Small intestine (tissue), 4 donors: ENCODE results near the gene PCDHGB2. TPM values are rescaled to one million over a fixed set of nuclear protein-coding genes. Genes with fewer than 3 reads are reported as not detected.

Source experiments
- polyA plus RNA-seq, 4 donors: library from polyadenylated mRNA; stranded (reverse) in 3 of 4; unstranded in 1 of 4; fragments of 200-250 nt in 3 of 4; fragments of 120-200 nt in 1 of 4; gene quantifications; one replicate each; pipeline versions ENCODE4 v1.2.1 to v1.2.3, GENCODE V29; 2013
- donor health status: healthy with polysubstance abuse.
- donor health status: Bipolar disorder and iron deficiency.
- donor health status: healthy.

Gene PCDHGB2
- polyA plus RNA-seq, 4 donors = 0.37 to 0.68 TPM; not detected in 2

Other genes with a start within 250 kb of the PCDHGB2 start
- gene PCDHB4, start 238.2 kb upstream of the PCDHGB2 start, polyA plus RNA-seq = under 1 TPM in 2 of 4 donors, not detected in 2; 0.64 to 0.96 TPM
- gene PCDHB5, start 224.8 kb upstream of the PCDHGB2 start, polyA plus RNA-seq = under 1 TPM in 2 of 4 donors, not detected in 2; 0.91 to 0.99 TPM
- gene PCDHB6, start 209.9 kb upstream of the PCDHGB2 start, polyA plus RNA-seq = under 1 TPM in 2 of 4 donors, not detected in 2; 0.13 to 0.52 TPM
- 1 to 10 TPM in 1 of 4 donors, under 1 TPM in 2, not detected in 1; 0.27 to 1.1 (median 0.36) TPM for gene PCDHB7, start 187.3 kb upstream of the PCDHGB2 start, polyA plus RNA-seq
- gene PCDHB8, start 182.2 kb upstream of the PCDHGB2 start, polyA plus RNA-seq = under 1 TPM in 2 of 4 donors, not detected in 2; 0.18 to 0.49 TPM
- under 1 TPM in 2 of 4 donors, not detected in 2; 0.37 to 0.65 TPM for gene PCDHB16, start 177.6 kb upstream of the PCDHGB2 start, polyA plus RNA-seq
- under 1 TPM in 2 of 4 donors, not detected in 2; 0.34 to 0.44 TPM for gene PCDHB9, start 172.8 kb upstream of the PCDHGB2 start, polyA plus RNA-seq
- gene PCDHB10, start 167.6 kb upstream of the PCDHGB2 start, polyA plus RNA-seq = 1 to 10 TPM in 2 of 4 donors, not detected in 2; 1.1 to 1.3 TPM
- gene PCDHB11, start 160.4 kb upstream of the PCDHGB2 start, polyA plus RNA-seq = under 1 TPM in 2 of 4 donors, not detected in 2; 0.27 to 0.65 TPM
- under 1 TPM in 2 of 4 donors, not detected in 2; 0.46 to 0.71 TPM for gene PCDHB12, start 151.3 kb upstream of the PCDHGB2 start, polyA plus RNA-seq
- gene PCDHB13, start 146.1 kb upstream of the PCDHGB2 start, polyA plus RNA-seq = under 1 TPM in 2 of 4 donors, not detected in 2; 0.49 to 0.71 TPM
- gene PCDHB14, start 136.7 kb upstream of the PCDHGB2 start, polyA plus RNA-seq = 1 to 10 TPM in 1 of 4 donors, under 1 TPM in 1, not detected in 2; 0.81 to 1.5 TPM
- gene PCDHB15, start 114.6 kb upstream of the PCDHGB2 start, polyA plus RNA-seq = 1 to 10 TPM in 2 of 4 donors, under 1 TPM in 2; 0.22 to 1.7 (median 0.65) TPM
- under 1 TPM in 3 of 4 donors, not detected in 1; 0.12 to 0.45 (median 0.15) TPM for gene SLC25A2, start 55.9 kb upstream of the PCDHGB2 start, polyA plus RNA-seq
- gene TAF7, start 39.2 kb upstream of the PCDHGB2 start, polyA plus RNA-seq = 10 to 100 TPM; 58.8 to 91.9 (median 66.1) TPM
- gene PCDHGA1, start 29.5 kb upstream of the PCDHGB2 start, polyA plus RNA-seq = under 1 TPM in 3 of 4 donors, not detected in 1; 0.10 to 0.27 (median 0.13) TPM
- gene PCDHGA2, start 21.2 kb upstream of the PCDHGB2 start, polyA plus RNA-seq = under 1 TPM in 3 of 4 donors, not detected in 1; 0.27 to 0.81 (median 0.64) TPM
- under 1 TPM in 2 of 4 donors, not detected in 2; 0.24 to 0.49 TPM for gene PCDHGA3, start 16.2 kb upstream of the PCDHGB2 start, polyA plus RNA-seq
- gene PCDHGB1, start 9.9 kb upstream of the PCDHGB2 start, polyA plus RNA-seq = under 1 TPM in 2 of 4 donors, not detected in 2; 0.19 to 0.21 TPM
- gene PCDHGA4, start 5.0 kb upstream of the PCDHGB2 start, polyA plus RNA-seq = under 1 TPM in 2 of 4 donors, not detected in 2; 0.31 to 0.43 TPM
- under 1 TPM in 2 of 4 donors, not detected in 2; 0.43 to 0.68 TPM for gene PCDHGA5, start 4.2 kb downstream of the PCDHGB2 start, polyA plus RNA-seq
- under 1 TPM in 2 of 4 donors, not detected in 2; 0.31 to 0.43 TPM for gene PCDHGB3, start 10.2 kb downstream of the PCDHGB2 start, polyA plus RNA-seq
- gene PCDHGA6, start 13.9 kb downstream of the PCDHGB2 start, polyA plus RNA-seq = 1 to 10 TPM in 1 of 4 donors, under 1 TPM in 1, not detected in 2; 0.72 to 1.0 TPM
- gene PCDHGA7, start 22.7 kb downstream of the PCDHGB2 start, polyA plus RNA-seq = under 1 TPM in 2 of 4 donors, not detected in 2; 0.30 to 0.32 TPM
- gene PCDHGB4, start 27.7 kb downstream of the PCDHGB2 start, polyA plus RNA-seq = under 1 TPM in 2 of 4 donors, not detected in 2; 0.75 to 0.77 TPM
- gene PCDHGA8, start 32.6 kb downstream of the PCDHGB2 start, polyA plus RNA-seq = under 1 TPM in 2 of 4 donors, not detected in 2; 0.10 to 0.15 TPM
- 1 to 10 TPM in 2 of 4 donors, under 1 TPM in 1, not detected in 1; 0.27 to 1.6 (median 1.2) TPM for gene PCDHGB5, start 38.0 kb downstream of the PCDHGB2 start, polyA plus RNA-seq
- gene PCDHGA9, start 42.8 kb downstream of the PCDHGB2 start, polyA plus RNA-seq = 1 to 10 TPM in 1 of 4 donors, under 1 TPM in 1, not detected in 2; 0.75 to 1.0 TPM
- gene PCDHGB6, start 48.0 kb downstream of the PCDHGB2 start, polyA plus RNA-seq = 1 to 10 TPM in 2 of 4 donors, not detected in 2; 1.3 to 1.4 TPM
- gene PCDHGA10, start 53.0 kb downstream of the PCDHGB2 start, polyA plus RNA-seq = 1 to 10 TPM in 2 of 4 donors, under 1 TPM in 1, not detected in 1; 0.27 to 2.2 (median 1.2) TPM
- 1 to 10 TPM in 2 of 4 donors, not detected in 2; 1.8 to 2.8 TPM for gene PCDHGB7, start 57.7 kb downstream of the PCDHGB2 start, polyA plus RNA-seq
- gene PCDHGA11, start 61.1 kb downstream of the PCDHGB2 start, polyA plus RNA-seq = 1 to 10 TPM in 1 of 4 donors, under 1 TPM in 1, not detected in 2; 0.81 to 1.0 TPM
- gene PCDHGA12, start 70.5 kb downstream of the PCDHGB2 start, polyA plus RNA-seq = 1 to 10 TPM in 1 of 4 donors, under 1 TPM in 2, not detected in 1; 0.41 to 1.5 (median 0.54) TPM
- 10 to 100 TPM in 2 of 4 donors, 1 to 10 TPM in 2; 2.5 to 33.3 (median 8.9) TPM for gene PCDHGC3, start 116.0 kb downstream of the PCDHGB2 start, polyA plus RNA-seq
- under 1 TPM in 2 of 4 donors, not detected in 2; 0.34 TPM for gene PCDHGC4, start 125.0 kb downstream of the PCDHGB2 start, polyA plus RNA-seq
- gene PCDHGC5, start 129.1 kb downstream of the PCDHGB2 start, polyA plus RNA-seq = under 1 TPM in 2 of 4 donors, not detected in 2; 0.07 to 0.18 TPM